ENCODE results near the gene SLC18A3. TPM values are rescaled to one million over a fixed set of nuclear protein-coding genes. Genes with fewer than 3 reads are reported as not detected.

SLC18A3 gene
- not detected in 2 replicates for total RNA-seq

DNA sequence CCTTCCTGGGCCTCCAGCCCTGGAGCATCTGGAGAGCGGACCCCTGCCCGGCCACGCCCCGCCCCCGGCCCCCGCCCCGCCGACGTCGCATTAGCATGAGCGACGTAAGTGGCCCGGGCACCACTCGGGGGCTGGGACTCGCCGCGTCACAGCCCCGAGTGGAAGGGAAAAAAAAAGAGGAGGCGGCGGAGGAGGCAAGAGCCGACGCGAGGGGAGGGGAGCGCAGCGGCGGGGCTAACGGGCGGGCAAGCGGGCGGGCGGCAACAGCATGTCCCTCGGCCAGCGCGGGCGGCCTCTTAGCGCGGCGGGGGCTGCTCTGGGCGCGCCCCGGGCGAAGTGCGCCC is at the start of gene SLC18A3:
Gene SLC18A3, plus strand, starts transcription at position 197 of the 344 bp plus-strand sequence. CDS start 431 bp downstream, outside the sequence.
- DNase-seq = no peak

DNA sequence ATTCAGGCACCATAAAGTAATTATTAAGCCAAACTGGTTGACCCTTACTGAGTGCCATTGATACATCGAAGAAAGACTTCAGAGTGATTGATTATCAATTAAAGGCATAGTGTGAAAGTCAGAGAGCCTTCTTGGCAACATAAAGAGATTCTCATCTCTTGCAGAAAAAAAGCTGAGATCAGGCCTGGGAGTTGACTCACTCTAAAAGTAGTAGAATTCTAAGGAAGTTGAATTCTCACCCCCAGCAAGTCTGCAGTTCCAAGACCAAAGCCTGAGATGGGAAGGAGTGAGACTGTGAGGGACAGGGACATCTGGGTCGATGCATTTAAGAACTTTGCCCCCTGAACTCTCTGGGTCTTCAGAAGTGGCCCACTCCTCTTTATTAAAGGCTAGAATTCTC is 49.6 kb upstream of the SLC18A3 start:
- no peak for DNase-seq

DNA sequence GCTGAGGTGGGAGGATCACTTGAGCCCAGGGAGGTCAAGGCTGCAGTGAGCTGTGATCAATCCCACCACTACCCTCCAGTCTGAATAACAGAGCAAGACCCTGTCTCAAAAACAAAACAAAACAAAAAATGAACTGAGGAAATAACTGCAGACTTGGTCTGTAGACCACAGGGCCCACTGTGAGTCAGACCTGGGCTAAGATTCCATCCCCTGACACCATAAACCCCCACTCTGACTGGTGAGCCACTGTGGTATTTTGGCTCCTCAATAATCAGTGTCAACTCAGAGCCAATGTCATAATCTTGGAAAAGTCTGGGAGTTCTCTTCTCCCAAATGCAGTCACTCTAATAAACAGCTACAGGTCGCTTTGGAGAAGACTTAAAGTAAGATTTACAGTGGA is 47.2 kb upstream of the SLC18A3 start:
- no peak for DNase-seq

DNA sequence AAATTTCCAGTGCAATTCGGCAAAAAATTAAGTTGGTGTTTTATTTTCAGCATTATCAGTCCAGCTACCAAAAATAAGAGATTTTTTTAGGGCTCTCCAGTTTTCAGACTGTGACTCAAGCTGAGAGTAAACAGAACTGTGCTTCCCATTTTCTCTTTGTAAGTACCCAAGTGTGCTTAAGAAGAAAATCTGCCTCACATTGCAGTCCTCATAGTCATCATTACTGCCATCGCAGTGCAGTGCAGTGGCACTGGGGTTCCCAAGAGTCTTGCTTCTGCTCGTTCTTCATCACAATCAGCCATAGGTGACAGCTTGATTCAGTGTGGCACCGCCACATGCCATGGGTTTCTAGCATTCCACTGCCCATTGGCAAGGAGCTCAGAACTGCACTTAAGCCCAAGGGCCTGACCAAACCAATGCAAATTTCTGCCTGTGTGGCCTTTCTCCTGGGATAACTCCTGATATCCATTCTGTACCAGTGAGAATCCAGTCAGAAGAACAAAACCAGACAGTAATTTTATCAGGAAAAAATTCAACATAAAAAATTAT is 45.6 kb upstream of the SLC18A3 start:
- no peak for DNase-seq

- no peak for DNase-seq
These were observed 42.3 kb upstream of the SLC18A3 start for GRCh38 chr10:49567810-49568209.

DNA sequence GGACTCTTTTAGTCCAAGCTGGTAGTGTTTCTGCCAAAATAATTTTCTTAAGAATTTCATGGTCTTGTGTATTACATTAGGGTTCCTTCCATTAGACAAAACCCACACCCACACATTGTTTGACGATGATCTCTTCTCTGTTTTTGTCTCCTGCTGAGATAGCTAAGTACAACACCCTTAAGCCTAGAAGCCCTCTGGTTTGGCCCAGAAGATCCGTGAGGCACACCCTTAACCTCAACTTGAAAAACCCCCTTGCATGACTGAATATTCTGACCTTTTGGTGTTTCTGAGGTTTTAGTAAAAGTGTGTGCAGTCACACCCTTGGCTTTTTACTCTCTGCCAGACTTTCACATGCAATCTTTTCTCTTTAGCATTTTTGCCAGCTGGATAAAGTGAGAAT is 41.9 kb upstream of the SLC18A3 start:
- no peak for DNase-seq

GRCh38 chr10:49569031-49569631 is 41.0 kb upstream of the SLC18A3 start:
- DNase-seq = no peak

DNA sequence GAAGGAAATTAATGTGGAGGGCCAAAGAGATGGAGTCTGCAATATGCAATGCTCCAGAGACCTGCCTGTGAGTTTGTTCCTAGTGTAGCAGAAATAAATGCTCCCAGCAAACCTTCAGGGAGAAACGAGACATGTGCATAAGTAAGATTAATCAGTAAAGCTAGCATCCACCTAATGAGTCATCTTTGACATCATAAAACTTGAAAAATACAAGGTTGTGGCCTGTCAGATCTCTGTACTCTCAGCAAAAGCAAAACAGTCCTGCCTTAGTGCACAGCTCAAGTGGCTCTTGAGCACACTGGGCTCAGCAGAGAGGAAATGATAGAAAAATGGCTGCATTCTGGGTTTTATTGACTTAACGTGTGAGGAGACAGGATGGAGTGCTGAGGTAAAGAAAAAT is 38.7 kb upstream of the SLC18A3 start:
- DNase-seq = no peak

- DNase-seq = no peak
These were observed 37.5 kb upstream of the SLC18A3 start for GRCh38 chr10:49572594-49573114.

DNA sequence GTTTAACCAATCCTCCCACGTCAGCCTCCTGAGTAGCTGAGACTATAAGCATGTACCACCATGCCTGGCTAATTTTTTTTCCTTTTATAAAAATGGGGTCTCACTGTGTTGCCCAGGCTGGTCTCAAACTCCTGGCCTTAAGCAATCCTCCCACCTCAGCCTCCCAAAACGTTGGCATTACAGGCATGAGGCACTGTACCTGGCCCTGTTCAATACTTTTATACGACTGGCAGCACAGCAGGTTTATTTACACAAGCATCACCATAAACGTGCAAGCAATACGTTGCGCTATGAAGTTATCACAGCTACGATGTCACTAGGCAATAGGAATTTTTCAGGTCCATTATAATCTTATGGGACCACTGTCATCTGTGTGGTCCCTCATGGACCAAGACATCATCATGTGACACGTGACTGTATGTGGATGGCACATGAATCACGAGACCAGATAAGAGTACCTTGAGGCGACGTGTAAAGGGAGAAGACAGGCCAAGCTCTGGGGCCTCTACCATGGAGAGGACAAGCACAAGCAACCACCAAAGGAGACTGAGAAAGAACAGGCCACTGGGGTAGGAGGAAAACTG is 34.5 kb upstream of the SLC18A3 start:
- DNase-seq = no peak

- no peak for DNase-seq
These were observed 32.8 kb upstream of the SLC18A3 start for GRCh38 chr10:49577182-49577925.

DNA sequence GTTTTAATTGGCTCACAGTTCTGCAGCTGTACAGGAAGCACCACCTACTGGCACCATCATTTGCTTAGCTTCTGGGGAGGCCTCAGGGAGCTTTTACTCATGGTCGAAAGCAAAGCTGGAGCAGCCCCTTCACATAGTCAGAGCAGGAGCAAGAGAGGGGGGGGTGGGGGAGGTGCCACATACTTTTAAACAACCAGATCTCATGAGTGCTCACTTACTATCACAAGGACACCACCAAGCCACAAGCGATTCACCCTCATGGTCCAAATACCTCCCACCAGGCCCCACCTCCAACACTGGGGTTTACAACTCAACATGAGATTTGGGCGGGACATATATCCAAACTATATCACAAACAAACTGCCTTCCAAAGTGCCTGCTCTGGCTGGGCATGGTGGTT is 31.7 kb upstream of the SLC18A3 start:
- DNase-seq = no peak

DNA sequence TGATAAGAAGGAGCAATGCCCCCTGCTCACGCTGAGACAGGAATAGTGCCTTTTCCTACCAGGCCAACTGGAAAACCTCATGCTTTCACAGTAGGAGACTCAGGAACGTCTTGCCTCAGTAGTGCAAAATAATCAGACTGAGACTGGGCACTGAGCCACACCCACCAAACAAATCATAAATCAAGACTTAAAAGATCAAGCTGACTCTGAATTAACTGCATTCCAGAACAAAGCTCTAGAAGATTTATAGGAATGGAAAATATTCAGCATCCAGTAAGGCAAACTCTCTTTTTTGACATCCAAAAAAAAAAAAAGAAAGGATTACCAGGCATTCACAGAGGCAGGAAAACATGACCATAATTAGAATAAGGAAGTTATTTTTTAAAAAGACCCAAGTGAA is 30.5 kb upstream of the SLC18A3 start:
- no peak for DNase-seq

DNA sequence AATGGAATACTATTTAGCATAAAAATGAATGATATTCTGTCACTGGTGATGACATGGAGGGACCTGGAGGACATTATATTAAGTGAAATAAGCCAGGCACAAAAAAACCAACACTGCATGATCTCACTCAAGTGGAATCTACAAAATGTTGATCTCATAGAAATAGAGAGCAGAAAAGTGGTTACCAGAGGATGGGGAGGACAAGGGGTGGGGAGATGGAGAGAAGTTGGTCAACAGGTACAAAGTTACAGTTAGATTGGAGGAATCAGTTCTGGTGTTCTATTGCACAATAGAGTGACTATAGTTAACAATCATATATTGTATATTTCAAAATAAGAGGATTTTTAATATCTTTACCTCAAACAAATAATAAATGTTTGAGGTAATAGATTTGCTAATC is 24.7 kb upstream of the SLC18A3 start:
- no peak for DNase-seq

DNA sequence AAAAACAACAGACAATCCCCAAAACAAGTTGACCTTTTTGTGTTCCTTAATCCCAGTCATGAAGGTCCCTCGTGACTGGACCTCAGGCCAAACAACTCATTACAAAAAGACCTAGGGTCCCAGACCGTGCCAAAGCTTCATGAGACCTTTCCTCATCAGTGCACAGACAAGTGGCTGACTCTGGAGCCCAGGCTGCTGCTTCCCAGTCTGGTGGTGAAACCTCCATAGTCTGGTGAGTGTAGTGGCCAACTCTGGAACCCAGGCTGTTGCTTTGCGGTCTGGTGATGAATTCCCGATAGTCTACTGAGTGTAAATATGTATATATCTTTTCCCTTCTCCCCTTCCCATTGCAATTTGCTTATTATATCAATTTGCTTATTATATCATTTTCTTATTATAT is 22.1 kb upstream of the SLC18A3 start:
- DNase-seq = no peak

DNA sequence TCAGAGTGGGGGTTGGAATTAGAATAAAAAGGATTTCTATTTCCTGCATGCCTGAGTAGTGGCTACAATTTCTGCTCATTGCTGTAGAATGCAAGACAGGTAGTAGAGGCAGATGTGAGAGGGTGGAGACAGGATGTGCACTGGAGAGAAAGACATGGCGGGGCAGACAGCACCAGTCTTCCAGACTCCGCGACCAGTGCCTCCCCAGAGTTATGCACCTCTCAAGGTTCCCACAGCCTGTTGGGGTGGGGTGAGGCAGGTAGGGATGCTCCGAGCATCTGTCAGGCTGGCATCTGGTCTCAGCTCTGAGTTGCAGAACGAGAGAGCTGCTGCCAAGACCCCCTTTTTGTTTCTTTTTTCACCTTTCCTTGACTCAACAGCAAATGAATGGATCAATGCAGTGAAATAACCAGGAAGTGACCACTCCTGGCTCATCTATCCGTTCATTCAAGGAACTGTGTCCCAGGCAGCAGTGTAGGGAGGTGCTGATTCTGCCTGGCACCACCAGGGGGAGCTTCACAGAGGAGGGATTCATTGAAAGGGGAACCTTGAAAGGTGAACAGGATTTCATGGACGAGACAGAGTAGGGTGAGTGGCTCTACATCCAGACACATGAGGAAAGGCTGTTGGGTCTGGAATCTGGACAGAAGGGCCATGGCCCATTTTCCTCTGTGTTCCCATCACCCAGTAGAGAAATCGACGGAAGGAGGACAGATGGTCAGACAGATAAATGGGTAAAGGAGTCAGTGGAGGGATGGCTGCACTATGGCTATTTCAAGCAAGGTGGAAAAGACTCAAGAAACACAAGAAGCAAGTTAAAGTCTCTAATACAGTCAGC is 17.2 kb upstream of the SLC18A3 start:
- DNase-seq = peak; percentile 78

DNA sequence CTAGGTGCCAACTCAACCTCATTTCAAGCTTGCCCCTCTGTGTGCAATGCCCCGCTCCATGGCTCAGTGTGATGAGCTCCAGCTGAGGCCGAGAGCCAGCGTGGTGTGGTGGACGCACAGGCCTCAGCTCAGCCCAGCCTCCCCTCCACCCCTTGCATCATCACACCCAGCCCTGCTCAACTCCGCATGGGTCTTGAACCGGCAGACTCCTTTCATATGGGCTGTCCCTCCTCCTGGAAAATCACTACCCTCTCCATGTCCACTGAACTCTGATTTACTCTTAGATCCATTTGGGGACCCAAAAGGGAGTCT is 16.6 kb upstream of the SLC18A3 start:
- no peak for DNase-seq

DNA sequence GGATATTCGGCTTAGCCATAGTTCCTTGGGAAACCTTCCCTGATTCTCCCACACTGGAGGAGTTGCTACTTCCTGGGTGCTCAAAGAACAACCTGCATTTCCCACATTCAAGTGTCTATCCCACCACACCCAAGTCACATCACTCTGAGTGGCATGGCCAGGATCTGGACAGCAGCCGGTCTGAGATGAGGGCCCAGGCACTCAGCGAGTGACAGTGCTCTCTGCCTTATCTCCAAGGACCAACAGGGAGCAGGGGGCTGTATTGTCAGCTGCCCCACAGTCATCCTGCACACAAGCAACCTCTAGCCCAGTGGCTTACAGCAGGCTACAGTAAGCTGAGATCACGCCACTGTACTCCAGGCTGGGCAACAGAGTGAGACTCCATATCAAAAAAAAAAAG is 16.1 kb upstream of the SLC18A3 start:
- DNase-seq = no peak

GRCh38 chr10:49594594-49594993 is 15.5 kb upstream of the SLC18A3 start:
- DNase-seq = peak; percentile 86

DNA sequence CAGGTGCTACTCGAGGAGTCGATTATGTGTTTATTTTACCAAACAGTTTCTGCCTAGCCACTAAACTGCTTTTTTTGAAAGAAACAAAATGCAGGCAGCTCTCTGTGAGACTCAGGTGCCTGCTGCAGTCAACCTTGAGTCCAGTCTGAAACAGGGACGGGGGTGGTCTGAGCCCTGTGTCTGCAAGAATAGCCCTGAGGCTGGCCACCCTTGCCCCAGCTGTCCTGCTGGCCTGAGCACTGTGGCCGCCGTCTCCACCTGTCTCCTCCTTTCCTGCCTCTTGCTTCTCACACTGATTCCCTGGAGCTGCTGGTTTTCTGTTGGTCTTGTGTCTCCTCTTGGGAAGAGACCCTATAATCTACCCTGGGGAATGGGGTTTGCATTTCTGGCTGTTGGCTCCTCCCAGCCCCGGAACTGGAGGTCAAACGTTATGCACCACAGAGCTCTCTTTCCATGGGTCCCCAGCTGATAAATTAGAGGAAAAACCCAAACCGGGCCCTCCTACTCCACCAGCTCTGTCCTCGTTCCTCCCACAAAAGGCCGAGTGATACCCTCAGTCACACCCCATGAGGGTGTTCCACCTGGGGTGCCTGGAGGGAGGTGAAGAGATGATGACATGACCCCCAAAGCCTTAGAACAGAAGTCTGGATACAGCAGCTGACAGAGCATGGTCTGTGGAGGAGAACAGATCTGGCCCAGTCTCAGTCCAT is 15.0 kb upstream of the SLC18A3 start:
- DNase-seq = no peak

GRCh38 chr10:49595713-49596492 is 14.2 kb upstream of the SLC18A3 start:
- DNase-seq = peak; percentile 20

- DNase-seq = no peak
These were observed 13.7 kb upstream of the SLC18A3 start for GRCh38 chr10:49596493-49596809.

Measured in dermis blood vessel endothelial cell (primary cell).